ENCODE results near the gene RAB9A. TPM values are rescaled to one million over a fixed set of nuclear protein-coding genes. Genes with fewer than 3 reads are reported as not detected.

The RAB9A gene
- total RNA-seq, 1 donor from 2014 or later: 17.6 TPM

GRCh38 chrX:13716455-13716854 is 27.5 kb downstream of the RAB9A start:
- no peak overlapping the region for H3K4me3 Mint-ChIP-seq (ENCODE audit: low read depth)
- H3K4me1 Mint-ChIP-seq (ENCODE audit: low read depth): peaks cover 1% of the 10 kb centered on the region
- no peaks in the 10 kb centered on the region for H3K27me3 Mint-ChIP-seq
- peaks cover 18% of the 10 kb centered on the region for H3K36me3 Mint-ChIP-seq (ENCODE audit: insufficient read depth)
- no peak for TF ChIP-seq CTCF (IDR thresholded peaks at IDR 0.05; ENCODE audit: unreplicated experiment)
- DNase-seq (ENCODE audit: low spot score, unreplicated experiment): no peak
- peaks cover 12% of the 10 kb centered on the region for H3K9me3 Mint-ChIP-seq (ENCODE audit: low read depth)
- H3K27ac Mint-ChIP-seq: no peak overlapping the region

- no peak overlapping the region for H3K27ac Mint-ChIP-seq
- DNase-seq (ENCODE audit: low spot score, unreplicated experiment): no peak
- peaks cover 10% of the 10 kb centered on the region for H3K9me3 Mint-ChIP-seq (ENCODE audit: low read depth)
- peaks cover 14% of the 10 kb centered on the region for H3K36me3 Mint-ChIP-seq (ENCODE audit: insufficient read depth)
- no peak for TF ChIP-seq CTCF (IDR thresholded peaks at IDR 0.05; ENCODE audit: unreplicated experiment)
- no peak overlapping the region for H3K4me3 Mint-ChIP-seq (ENCODE audit: low read depth)
- H3K4me1 Mint-ChIP-seq (ENCODE audit: low read depth): peaks cover 6% of the 10 kb centered on the region
- no peaks in the 10 kb centered on the region for H3K27me3 Mint-ChIP-seq
Observed at GRCh38 chrX:13716905-13717304, 28.0 kb downstream of the RAB9A start.

GRCh38 chrX:13717700-13718472 is 29.0 kb downstream of the RAB9A start:
- DNase-seq (ENCODE audit: low spot score, unreplicated experiment): no peak
- Mint-ChIP-seq H3K27ac (peak overlapping the region; percentile 10), H3K4me3 (ENCODE audit: low read depth) (no peak overlapping the region)

GRCh38 chrX:13719192-13719856 is 30.4 kb downstream of the RAB9A start:
- Mint-ChIP-seq H3K36me3 (ENCODE audit: insufficient read depth) (peaks cover 21% of the 10 kb centered on the region), H3K27ac (no peak overlapping the region), H3K4me3 (ENCODE audit: low read depth) (no peak overlapping the region), H3K9me3 (ENCODE audit: low read depth) (peaks cover 21% of the 10 kb centered on the region), H3K4me1 (ENCODE audit: low read depth) (peaks cover 8% of the 10 kb centered on the region), H3K27me3 (no peaks in the 10 kb centered on the region)
- TF ChIP-seq CTCF (IDR thresholded peaks at IDR 0.05; ENCODE audit: unreplicated experiment): no peak
- no peak for DNase-seq (ENCODE audit: low spot score, unreplicated experiment)

More at GRCh38 chrX:13717700-13718472, 29.0 kb downstream of the RAB9A start:
- peaks cover 13% of the 10 kb centered on the region for H3K36me3 Mint-ChIP-seq (ENCODE audit: insufficient read depth)
- peaks cover 8% of the 10 kb centered on the region for H3K4me1 Mint-ChIP-seq (ENCODE audit: low read depth)
- no peak for TF ChIP-seq CTCF (IDR thresholded peaks at IDR 0.05; ENCODE audit: unreplicated experiment)
- no peaks in the 10 kb centered on the region for H3K27me3 Mint-ChIP-seq
- peaks cover 12% of the 10 kb centered on the region for H3K9me3 Mint-ChIP-seq (ENCODE audit: low read depth)

GRCh38 chrX:13721371-13721770 is 32.4 kb downstream of the RAB9A start:
- Mint-ChIP-seq H3K4me3 (ENCODE audit: low read depth) (no peak overlapping the region), H3K27me3 (no peaks in the 10 kb centered on the region), H3K36me3 (ENCODE audit: insufficient read depth) (peaks cover 20% of the 10 kb centered on the region), H3K27ac (peak overlapping the region; percentile 97), H3K4me1 (ENCODE audit: low read depth) (peaks cover 8% of the 10 kb centered on the region), H3K9me3 (ENCODE audit: low read depth) (peaks cover 29% of the 10 kb centered on the region)
- no peak for DNase-seq (ENCODE audit: low spot score, unreplicated experiment)
- TF ChIP-seq CTCF (IDR thresholded peaks at IDR 0.05; ENCODE audit: unreplicated experiment): no peak
